HEK293T (cell line): ENCODE measurements around the gene DLX6.

Source experiments
- ARNT ChIP-seq: fragments of 450-650 bp; IDR thresholded peaks from 2 replicates; pipeline ENCODE4 v1.6.1; 2017; ENCODE audit warnings: mild to moderate bottlenecking
- ELF4 ChIP-seq: fragments of 450-650 bp; IDR thresholded peaks from 2 replicates; pipeline ENCODE4 v1.6.1; 2017; ENCODE audit warnings: antibody characterized with exemption
- FOXA1 ChIP-seq: fragments of 450-650 bp; IDR thresholded peaks from 2 replicates; pipeline ENCODE4 v1.6.1; 2016; ENCODE audit warnings: mild to moderate bottlenecking
- PKNOX1 ChIP-seq: fragments of 450-650 bp; IDR thresholded peaks from 2 replicates; pipeline ENCODE4 v1.6.1; 2016

GRCh38 chr7:97011104-97011503, 5.8 kb downstream of the DLX6 start:
- TF ChIP-seq ELF4 (no peak), FOXA1 (no peak), ARNT (no peak), PKNOX1 (no peak)
